GM19023 (cell line): ENCODE measurements around the gene LHFPL4.

ENCODE experiments used
- ATAC-seq: cut with Tn5 transposase; IDR thresholded peaks from one replicate; pipeline ENCODE4 v1.9.1; 2021; ENCODE audit warnings: mild to moderate bottlenecking, moderate library complexity; ENCODE audit not compliant: unreplicated experiment

The LHFPL4 gene

DNA sequence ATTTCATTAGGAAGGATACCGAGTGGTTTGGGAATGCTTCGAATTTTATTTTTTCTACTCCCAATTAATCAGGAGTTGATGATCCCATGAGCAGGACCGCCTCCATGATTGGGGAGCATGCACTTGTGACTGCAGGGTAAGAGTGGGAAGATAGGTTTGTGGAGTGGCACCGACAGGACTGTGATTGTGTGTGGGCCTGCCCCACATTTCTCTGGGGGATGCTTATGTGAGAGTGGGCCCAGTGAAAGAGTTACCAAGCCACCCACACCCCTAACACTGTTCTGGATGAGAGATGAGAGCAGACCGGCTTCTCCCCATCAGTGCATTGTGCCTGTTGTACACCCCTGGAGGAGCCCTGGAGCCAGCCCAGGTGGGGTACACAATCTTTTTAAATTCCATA, 76.7 kb downstream of the LHFPL4 start:
- no peak for ATAC-seq

DNA sequence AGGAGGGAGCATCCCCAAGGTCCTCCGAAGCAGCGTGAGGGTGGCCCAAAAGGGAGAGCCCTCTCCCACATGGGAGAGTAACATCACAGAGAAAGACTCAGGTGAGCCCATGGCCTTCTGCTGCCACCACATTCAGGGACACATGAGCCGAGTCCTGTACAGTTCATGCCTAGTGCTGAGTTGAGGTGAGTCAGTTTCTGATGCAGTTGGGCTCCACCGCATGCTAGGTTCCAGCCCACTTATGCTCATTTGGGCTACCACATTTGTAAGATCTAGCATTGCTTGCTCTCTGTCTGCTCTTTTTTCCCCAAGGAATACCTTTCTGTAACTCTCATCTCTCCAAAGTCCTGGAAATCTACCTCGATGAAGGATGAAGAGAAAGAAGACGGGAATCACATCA, 79.1 kb downstream of the LHFPL4 start:
- ATAC-seq = no peak

DNA sequence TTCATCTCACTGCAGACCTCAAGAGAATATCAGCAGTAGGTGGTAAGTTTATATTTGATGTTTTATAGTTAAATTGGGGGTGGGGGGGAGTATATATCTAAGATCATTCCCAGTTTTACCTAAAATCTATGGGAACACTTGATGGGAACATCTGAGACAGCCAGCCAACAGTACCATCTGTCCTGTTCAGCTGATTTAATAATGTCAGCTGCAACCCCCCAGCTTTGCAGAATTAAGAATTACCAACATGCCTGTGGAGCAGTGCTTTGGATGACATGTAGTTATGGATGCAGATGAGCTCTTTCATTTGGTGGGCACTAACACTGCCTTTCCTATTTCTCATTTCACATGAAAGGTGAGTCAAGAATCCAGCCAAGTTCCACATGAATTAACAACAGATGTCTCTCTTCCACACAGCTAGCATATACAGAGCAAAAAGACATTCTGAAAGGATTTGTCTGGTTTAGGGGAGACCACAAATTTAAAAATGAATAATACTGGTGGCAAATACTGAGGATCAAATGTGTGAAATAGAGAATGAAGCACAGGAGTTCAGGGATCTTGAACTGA, 80.0 kb downstream of the LHFPL4 start:
- no peak for ATAC-seq

DNA sequence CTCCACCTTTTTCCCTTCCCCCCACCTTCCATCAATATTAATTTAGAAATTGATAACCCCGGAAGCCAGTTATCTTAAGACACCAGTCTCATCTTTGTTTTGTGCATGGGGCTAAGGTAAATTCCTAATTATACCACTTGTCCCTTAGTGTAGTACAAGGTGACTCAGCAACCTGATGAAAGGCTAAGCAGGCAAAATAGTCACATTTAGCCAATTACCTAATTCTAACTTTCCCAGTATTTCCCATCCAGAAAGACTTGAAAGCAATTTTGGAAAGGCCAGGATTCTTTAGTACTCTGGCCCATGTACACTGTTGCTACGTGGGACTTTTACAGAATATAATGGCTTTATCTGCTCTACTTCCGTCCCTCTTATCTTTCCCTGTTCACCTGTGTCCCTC, 83.6 kb downstream of the LHFPL4 start:
- ATAC-seq = no peak

DNA sequence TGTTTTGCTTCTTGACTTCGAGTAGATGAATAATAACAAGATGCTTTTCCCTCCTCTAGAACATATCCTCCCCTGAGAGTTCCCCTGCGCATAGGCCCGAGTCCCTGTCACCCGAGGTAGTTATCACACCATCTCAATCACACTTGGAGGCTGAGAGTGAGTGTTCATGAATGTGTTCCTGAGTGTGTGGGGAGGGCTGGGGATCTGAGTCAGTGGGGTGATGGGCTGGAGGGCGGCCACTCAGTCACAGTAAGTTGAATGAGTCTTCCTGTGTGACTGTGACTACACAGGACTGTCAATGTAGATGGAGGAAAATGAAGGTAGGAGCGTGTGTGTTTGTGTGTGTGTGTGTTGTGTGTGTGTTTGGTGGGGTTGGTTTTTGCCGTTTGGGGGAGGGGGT, 85.2 kb downstream of the LHFPL4 start:
- no peak for ATAC-seq

DNA sequence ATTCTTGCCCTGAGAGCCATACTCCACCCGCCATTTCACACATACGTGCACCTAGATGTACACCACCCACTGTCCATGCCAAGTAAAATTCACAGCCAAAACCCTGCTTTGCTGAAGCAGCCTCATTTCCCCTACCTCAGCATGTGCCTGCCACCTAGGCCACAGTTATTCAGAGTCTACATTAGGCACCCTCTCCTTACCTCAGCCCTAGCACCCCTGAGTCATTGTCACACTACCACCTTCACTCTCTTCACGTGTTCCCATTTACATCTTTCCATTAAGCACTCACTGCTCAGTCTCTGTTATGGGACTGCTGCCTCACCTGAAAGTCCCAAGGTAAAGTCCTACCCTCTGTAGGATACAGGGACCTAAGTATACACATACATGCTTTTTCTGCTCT, 86.2 kb downstream of the LHFPL4 start:
- ATAC-seq = no peak

DNA sequence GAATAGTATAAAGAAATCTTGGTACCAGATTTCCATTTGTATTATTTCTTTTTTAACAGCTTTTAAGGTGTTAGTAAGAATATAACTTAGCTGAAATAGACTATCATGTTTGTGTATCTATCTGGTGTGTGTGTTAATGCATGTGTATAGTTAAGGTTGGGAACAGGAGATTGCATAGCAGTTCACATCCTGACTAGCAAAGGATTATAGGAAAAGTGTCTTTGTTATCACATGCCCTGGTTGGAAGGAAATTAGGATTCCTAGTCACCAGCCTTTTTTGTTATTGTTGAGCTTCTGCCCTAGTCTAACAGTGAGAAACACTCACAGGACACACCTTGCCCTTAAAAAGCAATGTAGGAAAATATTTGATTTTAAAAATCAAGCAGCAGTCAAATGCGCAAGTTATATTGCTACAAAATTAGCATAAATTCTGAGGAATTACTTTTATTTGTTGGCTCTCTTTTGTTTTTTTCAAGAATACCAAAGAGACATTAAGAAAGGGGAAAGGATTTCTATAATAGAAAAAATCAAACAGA, 98.0 kb downstream of the LHFPL4 start:
- ATAC-seq = no peak

DNA sequence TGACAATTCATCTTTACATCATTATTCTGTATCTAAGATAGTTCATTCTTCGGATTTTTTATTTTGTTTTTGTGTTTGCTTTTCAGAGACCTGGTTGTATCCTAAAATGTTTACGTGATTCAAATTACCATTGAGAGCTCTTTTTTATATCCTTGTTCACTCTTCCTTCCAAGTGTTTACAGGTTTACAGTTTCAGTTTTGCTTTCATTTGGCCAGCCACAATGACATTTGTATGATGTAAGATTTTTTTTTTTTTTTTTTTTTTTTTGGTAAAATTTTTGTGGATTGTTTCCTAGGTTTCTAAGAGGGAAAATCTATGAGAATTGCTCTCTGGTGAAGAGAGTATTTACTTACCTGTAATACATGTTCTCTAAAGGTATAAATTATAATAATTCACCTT, 101.2 kb downstream of the LHFPL4 start:
- ATAC-seq = no peak

DNA sequence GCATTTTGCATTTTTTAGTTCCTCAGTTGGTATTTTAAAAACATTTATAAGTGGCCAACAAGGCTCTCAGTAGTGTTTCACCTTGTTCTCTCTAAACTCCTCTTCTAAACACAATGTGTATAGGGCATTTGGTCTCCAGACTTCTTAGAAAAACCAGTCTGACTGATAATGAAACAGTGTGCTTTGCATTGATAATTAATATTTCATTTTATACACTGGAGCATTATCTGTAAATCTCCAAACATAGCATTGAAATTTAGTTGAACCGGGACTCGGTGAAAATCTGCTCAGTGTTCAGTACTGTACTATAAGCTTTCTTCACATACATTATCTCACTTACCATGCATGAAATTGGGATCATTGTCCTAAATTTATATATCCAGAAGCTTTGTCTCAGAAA, 102.6 kb downstream of the LHFPL4 start:
- ATAC-seq = no peak

DNA sequence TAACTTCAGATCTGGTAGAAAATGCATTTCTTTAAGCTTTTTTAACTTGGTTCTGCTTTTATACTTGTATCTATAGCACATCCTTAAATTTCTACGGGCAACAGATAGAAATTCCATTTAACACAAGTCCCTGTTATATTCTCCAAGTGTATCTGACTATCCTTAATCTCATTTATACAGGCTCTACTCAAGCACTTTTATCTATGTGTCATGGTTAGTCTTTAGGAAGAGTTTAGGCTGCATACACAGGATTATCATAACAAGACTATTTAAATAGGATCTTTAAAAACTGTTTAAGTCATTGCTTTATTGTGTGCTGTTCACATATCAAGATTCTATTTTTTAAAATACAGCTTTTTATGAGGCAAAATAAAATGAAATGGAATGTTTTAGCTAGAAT, 103.5 kb downstream of the LHFPL4 start:
- no peak for ATAC-seq

DNA sequence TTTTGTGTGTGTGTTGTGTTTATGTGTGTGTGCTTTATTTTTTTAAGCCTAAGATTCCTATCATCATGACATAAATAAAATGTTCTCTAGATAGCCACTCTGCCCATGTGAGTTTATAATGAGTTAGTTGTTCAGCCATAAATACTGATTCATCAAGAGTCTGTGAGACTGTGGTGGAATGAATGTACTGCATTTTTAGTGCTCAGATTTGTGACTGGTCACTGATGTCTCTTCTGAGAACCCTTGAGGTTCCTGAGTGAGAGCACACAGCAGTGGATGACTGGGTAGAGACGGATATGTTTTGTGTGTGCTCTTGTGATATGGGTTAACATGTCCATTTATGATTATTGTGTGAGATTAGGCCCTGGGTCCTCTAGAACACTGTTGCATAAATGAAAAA, 105.0 kb downstream of the LHFPL4 start:
- ATAC-seq = no peak
